SKM-1 treated with dmso at 0.1 percent for 144 hours (cell line): ENCODE data around the gene EXOC4.
"Not testable (repeated sequence)": the region's sequence is repeated elsewhere in the genome, so short reads cannot be mapped to it uniquely, and the experiment has no call there.

Source experiments
- DNase-seq: peaks from one replicate; lab custom pipeline; 2025; ENCODE audit not compliant: unreplicated experiment; lab: John Stamatoyannopoulos, UW

Gene EXOC4

DNA sequence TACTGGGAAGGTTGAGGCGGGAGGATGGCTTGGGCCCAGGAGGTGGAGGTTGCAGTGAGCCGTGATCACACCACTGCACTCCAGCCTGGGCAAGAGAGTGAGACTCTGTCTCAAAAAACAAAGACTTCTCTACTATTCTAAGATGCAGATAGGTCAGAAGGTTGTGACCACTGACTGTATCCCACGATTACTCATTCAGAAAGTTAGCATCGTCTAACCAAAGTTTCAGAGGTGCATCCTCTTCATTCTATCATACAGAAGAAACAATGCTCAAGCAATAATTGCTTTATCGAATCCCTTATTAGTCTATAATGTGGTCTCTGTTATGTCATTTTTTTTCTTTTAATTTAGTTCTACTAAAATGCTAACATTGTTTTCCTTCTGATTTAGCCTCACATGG lies 525.6 kb downstream of the EXOC4 start:
- DNase-seq = no peak

GRCh38 chr7:133779538-133779937 lies 526.7 kb downstream of the EXOC4 start:
- DNase-seq = not testable (repeated sequence)

GRCh38 chr7:133780912-133781311 lies 528.0 kb downstream of the EXOC4 start:
- DNase-seq = no peak

DNA sequence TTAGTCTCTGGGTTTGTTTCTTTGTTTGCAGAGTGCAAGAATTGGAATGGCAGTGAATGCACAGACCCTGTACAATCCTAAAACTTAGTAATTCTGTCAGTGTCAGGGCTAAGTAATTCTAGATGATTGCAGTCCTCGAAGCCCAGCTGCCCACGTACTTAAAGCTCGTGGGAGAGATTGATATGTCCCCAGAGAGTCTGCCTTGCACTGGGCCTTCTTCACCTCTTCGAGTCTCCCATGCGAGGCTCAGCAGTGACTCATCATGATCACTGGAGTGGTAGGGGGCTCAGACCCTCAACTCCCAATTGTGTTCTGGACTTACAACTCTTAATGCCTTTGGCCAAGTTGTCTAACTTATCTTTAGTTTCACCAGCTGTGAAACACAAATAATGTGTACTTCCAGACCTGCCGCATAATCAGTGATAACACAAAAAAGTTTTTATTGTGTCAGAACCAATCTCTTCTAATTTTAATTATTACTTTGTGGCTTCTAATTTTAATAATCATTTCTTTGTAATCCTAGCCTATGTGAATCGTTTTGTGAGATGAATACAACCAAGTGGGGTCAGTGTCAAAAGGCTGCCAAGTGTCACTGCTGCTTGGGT lies 528.7 kb downstream of the EXOC4 start:
- no peak for DNase-seq

GRCh38 chr7:133782470-133782869 lies 529.6 kb downstream of the EXOC4 start:
- no peak for DNase-seq

GRCh38 chr7:133783276-133783675 lies 530.4 kb downstream of the EXOC4 start:
- DNase-seq = no peak

- no peak for DNase-seq
Observed at GRCh38 chr7:133784486-133785001, 531.7 kb downstream of the EXOC4 start.

GRCh38 chr7:133786401-133786937 lies 533.6 kb downstream of the EXOC4 start:
- DNase-seq = no peak

GRCh38 chr7:133789974-133790373 lies 537.1 kb downstream of the EXOC4 start:
- DNase-seq = no peak

DNA sequence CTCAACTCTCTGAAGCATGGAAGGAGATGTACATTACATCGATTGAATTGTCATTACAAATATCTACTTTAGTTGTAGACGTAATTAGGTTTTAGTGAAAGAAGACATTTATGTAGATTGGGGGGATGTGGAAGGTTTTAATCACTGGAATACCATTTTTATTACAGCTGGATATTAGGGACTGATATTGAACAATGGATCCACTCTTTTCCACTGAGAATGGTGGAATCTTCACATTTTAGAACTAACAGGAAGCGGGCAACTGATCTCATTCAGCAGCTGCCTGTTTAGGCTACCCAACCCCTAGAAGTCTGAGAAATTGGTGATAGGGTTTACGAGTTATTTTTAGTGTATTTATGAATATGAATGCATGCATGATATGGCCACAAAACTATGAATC lies 538.0 kb downstream of the EXOC4 start:
- no peak for DNase-seq

GRCh38 chr7:133794479-133794878 lies 541.6 kb downstream of the EXOC4 start:
- no peak for DNase-seq

GRCh38 chr7:133795068-133795665 lies 542.3 kb downstream of the EXOC4 start:
- no peak for DNase-seq

GRCh38 chr7:133796782-133797745 lies 544.2 kb downstream of the EXOC4 start:
- DNase-seq = no peak

DNA sequence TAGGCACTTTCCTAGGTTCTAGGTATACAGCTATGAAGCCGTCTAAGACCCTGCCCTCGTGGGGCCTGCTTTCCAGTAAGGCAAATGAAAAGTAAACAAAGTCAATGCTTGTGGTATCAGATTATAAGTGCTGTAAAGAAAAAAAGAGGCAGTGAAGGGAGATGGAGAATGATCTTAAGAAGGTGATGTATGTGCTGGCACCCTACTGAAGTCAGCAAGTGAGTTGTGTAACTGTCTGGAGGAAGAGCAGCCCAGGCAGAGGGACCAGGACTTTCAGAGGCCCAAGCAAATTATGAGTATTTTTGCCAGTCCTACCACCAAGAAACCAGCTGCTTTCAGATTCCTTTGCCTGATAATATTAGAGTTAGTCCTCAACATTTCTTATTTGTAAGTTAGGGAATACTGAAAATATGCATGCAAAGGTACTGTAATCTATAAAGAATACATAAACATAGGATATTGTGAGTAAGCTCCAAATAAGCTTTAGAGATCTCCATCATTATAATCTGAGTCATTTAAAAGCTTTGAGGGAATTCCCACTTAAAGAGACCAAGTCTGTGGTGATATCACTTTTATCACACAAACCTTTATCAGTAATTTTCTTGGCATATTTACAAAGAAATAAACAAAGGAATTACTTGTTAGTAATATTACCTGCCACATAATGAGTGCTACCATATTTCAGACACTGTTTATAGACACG lies 545.1 kb downstream of the EXOC4 start:
- DNase-seq = no peak

DNA sequence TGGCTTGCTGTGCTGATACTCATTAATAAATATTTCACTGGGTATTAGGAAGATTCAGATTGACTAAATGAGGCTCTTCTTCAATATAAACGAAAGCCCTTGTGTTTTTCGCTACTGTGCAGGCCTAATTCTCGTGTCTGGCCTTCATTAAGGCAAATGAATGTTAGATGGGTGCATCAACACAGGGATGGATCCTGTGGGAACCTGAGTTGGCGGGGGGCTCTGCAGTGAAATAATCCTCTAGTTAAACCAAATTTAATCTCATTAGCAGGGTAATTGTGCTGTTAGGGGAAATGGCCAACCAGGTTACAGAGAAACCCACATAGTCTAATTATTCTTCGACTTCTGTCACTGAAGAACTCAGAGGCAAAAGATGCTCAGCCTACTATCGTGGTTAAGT lies 548.5 kb downstream of the EXOC4 start:
- no peak for DNase-seq

DNA sequence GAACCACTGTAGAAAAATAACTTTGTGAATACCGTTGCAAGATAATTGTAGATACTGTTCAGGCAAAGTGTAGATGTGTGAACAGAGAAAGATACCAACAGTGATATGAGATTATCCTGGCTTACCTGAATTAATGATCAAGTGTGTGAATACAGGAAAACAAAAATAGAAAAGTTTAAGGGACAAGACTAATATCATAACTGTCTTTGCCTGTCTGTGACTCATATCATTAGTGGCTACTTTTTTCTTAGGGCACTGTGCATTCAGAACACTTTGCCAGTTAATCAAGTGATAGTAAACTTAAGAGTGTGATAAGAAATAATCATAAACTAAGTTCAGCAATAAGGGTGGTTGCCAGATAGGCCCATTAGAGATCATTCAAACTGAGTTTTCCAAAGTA lies 551.2 kb downstream of the EXOC4 start:
- no peak for DNase-seq

- no peak for DNase-seq
Observed at GRCh38 chr7:133805426-133805825, 552.5 kb downstream of the EXOC4 start.

- no peak for DNase-seq
Observed at GRCh38 chr7:133807624-133808492, 555.0 kb downstream of the EXOC4 start.

DNA sequence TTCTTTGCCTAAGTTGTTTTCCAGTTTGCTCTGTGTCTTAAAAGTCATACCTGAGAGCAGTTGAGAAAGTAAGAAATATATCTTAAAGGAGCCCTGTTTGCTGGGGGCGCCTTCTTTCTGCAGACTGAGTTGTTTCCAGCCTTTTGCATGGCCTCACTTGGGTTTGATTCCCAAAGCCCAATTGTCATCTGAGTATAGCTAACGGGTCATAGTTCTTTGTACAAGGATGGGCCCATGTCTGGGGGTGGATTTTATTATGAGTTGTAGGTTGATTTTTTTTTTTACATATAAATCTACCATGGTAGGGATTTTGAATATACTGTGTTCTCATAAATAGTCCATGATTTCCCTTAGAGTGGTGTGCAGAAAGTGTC lies 555.6 kb downstream of the EXOC4 start:
- DNase-seq = no peak

DNA sequence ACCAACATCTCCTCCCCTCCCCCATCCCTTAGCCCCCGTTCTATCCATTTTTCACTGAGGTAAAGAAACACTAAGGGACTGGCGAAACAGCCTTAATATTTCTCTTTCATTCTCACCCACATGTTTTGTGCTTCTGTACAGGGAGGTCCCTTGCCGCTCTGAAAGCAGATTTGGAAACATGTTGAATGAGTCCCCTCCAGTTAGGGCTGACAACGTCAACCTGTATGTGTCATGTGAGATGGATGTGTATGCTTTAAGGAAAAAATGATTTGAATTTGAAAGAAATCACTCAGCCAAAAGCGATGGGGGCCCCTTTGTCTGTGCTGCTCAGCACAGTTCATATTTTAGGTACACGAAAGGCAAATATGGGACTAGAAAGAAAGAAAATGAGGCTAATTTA lies 560.0 kb downstream of the EXOC4 start:
- no peak for DNase-seq
